Nephron (organoid): ENCODE results near the gene C1orf94.

ENCODE experiments used
- H3K27ac Mint-ChIP-seq, 3 experiments: 2 replicates each; pipeline ENCODE4 v1.8.0; 2020; ENCODE audit warnings: mixed read lengths in 3 of 3, mild to moderate bottlenecking in 2 of 3, moderate library complexity in 1 of 3
- H3K27me3 Mint-ChIP-seq: 2 replicates; pipeline ENCODE4 v1.8.0; 2021; ENCODE audit warnings: low read depth, mild to moderate bottlenecking, moderate library complexity, mixed read lengths
- H3K36me3 Mint-ChIP-seq: 2 replicates; pipeline ENCODE4 v1.8.0; 2020; ENCODE audit warnings: low read depth, mixed read lengths
- H3K4me1 Mint-ChIP-seq: 2 replicates; pipeline ENCODE4 v1.8.0; 2020; ENCODE audit warnings: mixed read lengths
- H3K4me3 Mint-ChIP-seq, 3 experiments: 2 replicates each; pipeline ENCODE4 v1.8.0; 2020; ENCODE audit warnings: mild to moderate bottlenecking in 3 of 3, mixed read lengths in 3 of 3, moderate library complexity in 2 of 3
- H3K9me3 Mint-ChIP-seq: 2 replicates; pipeline ENCODE4 v1.8.0; 2020; ENCODE audit warnings: mixed read lengths
- TF ChIP-seq, protein P1 (sequence below), 3 experiments: fragments of 200-600 bp; sonication (generic); IDR thresholded peaks; one replicate each; pipeline ENCODE4 v1.5.0; 2021; ENCODE audit warnings: antibody characterized with exemption in 3 of 3; ENCODE audit not compliant: unreplicated experiment in 3 of 3

The C1orf94 gene

DNA sequence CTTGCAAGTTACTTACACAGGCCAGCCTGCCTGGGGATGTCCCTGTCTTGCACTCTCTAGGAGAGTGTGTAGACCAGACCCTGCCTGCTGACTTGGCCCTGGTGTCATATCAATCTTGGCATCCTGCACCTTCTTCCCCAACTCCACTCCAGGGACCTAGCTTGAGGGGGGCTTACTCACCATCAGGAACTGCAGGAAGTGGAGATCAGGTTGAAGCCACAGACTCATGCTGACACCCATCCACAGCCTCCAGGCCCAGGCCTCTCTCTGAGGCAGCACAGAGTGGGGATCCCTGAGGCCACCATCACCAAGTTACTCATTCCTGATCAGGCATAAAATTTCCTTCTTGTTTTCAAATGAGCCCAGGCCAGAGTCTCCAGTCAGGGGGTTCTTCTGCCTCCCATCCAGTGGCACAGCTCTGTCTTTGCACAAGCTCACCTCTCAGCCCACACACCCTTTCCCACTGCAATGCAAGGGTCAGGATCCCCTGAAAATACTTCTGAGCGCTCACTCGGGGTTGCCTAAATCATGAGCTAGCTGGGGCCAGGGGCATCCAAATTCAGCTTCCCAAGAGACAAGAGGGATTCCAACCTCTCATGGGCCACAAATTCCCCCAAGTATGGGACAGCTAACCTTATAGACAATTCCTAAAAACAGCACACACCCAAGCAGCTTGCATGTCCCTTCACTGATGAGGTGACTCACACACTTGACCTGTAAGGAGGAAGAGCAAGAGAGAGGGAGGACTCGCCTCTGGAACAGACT is 45.1 kb upstream of the C1orf94 start:
- Mint-ChIP-seq H3K4me3 (no peak overlapping the region), H3K9me3 (no peaks in the 10 kb centered on the region), H3K4me1 (no peaks in the 10 kb centered on the region), H3K27ac (no peak overlapping the region), H3K27me3 (peaks cover 13% of the 10 kb centered on the region), H3K36me3 (no peaks in the 10 kb centered on the region)
- TF ChIP-seq, protein P1, sequence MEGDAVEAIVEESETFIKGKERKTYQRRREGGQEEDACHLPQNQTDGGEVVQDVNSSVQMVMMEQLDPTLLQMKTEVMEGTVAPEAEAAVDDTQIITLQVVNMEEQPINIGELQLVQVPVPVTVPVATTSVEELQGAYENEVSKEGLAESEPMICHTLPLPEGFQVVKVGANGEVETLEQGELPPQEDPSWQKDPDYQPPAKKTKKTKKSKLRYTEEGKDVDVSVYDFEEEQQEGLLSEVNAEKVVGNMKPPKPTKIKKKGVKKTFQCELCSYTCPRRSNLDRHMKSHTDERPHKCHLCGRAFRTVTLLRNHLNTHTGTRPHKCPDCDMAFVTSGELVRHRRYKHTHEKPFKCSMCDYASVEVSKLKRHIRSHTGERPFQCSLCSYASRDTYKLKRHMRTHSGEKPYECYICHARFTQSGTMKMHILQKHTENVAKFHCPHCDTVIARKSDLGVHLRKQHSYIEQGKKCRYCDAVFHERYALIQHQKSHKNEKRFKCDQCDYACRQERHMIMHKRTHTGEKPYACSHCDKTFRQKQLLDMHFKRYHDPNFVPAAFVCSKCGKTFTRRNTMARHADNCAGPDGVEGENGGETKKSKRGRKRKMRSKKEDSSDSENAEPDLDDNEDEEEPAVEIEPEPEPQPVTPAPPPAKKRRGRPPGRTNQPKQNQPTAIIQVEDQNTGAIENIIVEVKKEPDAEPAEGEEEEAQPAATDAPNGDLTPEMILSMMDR (IDR thresholded peaks at IDR 0.05; ENCODE audit: unreplicated experiment in 3 of 3), result no peak

DNA sequence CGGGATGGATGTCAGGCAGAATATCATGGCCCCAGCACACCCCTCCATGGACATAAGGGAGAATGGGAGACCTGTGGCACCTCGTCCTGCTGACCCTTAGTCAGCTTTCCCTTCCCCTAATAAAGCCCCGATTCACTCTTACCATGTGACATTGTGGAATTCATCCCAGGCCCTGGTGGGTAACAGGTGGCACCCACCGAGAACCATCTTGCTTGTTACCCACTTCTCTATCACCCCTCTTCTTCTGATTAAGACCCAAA is 44.6 kb upstream of the C1orf94 start:
- no peak overlapping the region for H3K4me3 Mint-ChIP-seq
- TF ChIP-seq, protein P1 (IDR thresholded peaks at IDR 0.05; ENCODE audit: unreplicated experiment in 3 of 3), result no peak
- H3K27me3 Mint-ChIP-seq, result peaks cover 11% of the 10 kb centered on the region
- H3K27ac Mint-ChIP-seq, result no peak overlapping the region
- H3K36me3 Mint-ChIP-seq, result no peaks in the 10 kb centered on the region
- no peaks in the 10 kb centered on the region for H3K9me3 Mint-ChIP-seq
- H3K4me1 Mint-ChIP-seq, result no peaks in the 10 kb centered on the region

DNA sequence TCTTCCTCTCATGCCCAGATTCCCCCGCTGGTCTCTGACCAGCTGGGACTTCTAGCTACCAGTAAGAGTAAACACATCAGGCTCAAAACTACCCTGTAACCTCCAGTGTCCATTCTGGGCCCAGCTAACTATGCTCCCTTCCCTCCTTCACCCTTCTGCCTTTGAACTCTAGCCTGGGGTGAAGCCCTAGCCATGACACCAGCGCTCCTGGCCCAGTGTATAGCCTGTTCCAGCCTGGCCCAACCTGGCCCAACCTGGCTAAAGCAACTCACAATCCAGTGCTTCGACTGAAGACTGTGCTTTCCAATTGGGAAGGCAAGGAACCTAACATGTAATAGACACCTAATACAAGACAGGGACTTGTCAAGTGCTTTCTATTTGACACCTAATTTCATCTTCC is 39.3 kb upstream of the C1orf94 start:
- H3K9me3 Mint-ChIP-seq, result no peaks in the 10 kb centered on the region

DNA sequence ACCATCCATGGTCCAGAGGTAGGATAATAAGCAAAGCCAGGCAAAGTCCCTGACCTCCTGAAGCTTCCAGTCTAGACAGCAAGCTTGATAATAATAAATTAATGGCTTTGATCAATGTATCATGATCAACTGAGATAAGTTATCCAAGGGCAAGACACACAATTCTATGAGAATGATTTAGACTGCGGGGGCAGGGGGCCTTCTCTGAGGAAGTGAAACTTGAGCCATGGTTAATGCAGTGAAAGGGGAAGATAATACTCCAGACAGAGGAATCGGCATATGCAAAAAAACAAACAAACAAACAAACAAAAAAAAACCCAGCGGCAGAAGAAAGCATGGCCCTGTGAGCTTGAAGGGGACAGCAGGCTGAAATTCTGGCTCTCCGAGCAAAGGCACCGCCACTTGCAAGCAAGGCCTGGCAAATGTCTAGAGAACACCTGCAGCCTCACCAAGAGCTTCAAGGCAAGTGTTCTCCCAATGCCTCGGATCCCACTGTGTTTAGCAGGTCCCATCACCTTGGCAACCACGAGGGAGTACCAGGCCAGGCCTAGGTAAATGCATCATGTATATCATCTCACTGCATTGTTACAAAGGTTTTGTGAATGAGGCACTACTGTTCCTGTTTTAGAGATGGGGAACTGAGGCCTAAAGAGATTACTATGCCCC is 36.6 kb upstream of the C1orf94 start:
- no peaks in the 10 kb centered on the region for H3K36me3 Mint-ChIP-seq
- H3K27ac Mint-ChIP-seq, result no peak overlapping the region
- TF ChIP-seq, protein P1 (IDR thresholded peaks at IDR 0.05; ENCODE audit: unreplicated experiment in 3 of 3), result no peak
- peaks cover 13% of the 10 kb centered on the region for H3K27me3 Mint-ChIP-seq
- no peaks in the 10 kb centered on the region for H3K9me3 Mint-ChIP-seq
- no peaks in the 10 kb centered on the region for H3K4me1 Mint-ChIP-seq
- no peak overlapping the region for H3K4me3 Mint-ChIP-seq

More for the DNA sequence above, 39.3 kb upstream of the C1orf94 start:
- H3K27ac Mint-ChIP-seq, result no peak overlapping the region
- H3K36me3 Mint-ChIP-seq, result no peaks in the 10 kb centered on the region
- no peaks in the 10 kb centered on the region for H3K4me1 Mint-ChIP-seq
- no peak overlapping the region for H3K4me3 Mint-ChIP-seq
- H3K27me3 Mint-ChIP-seq, result peaks cover 5% of the 10 kb centered on the region
- TF ChIP-seq, protein P1 (IDR thresholded peaks at IDR 0.05; ENCODE audit: unreplicated experiment in 3 of 3), result no peak

DNA sequence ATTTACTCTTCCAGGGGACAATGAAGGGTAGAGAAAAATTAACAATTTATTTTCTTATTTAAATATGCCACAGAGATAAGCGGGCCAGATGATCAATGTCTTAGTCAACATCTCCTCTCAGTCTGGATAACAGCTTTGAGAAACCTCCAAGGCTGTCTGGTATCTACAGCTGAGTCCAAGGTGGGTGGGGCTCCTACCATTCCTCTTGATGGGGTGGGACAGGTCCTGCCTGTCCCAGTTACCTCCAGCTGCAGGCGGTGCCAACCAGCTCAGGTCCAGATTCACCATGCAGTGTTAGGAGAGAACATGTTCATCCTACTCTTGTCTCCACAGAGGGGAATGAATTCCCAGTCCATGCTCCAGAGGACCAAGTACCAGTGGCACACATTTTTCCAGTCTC is 32.7 kb upstream of the C1orf94 start:
- no peaks in the 10 kb centered on the region for H3K36me3 Mint-ChIP-seq
- TF ChIP-seq, protein P1 (IDR thresholded peaks at IDR 0.05; ENCODE audit: unreplicated experiment in 3 of 3), result no peak
- peaks cover 16% of the 10 kb centered on the region for H3K27me3 Mint-ChIP-seq
- no peaks in the 10 kb centered on the region for H3K9me3 Mint-ChIP-seq
- no peak overlapping the region for H3K4me3 Mint-ChIP-seq
- H3K4me1 Mint-ChIP-seq, result no peaks in the 10 kb centered on the region
- H3K27ac Mint-ChIP-seq, result no peak overlapping the region

DNA sequence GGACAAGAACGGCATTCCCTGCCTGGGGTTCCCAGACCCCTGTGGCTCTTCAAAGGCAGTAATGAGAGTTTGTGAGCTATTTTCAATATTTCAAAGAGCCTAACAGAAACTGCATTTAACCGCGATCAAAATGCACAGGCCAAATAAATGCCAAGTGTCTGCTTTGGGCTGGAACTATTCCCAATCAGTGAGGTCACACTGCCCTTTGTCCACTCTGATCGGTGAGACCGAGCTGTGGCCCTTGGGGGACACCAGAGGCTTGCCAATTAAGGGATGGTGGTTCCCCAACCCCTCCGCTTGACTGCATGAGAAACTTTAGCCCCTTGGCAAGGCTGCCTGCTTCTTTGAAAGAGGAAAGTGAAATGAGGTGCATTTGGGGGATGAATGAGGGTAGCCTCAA is 31.9 kb upstream of the C1orf94 start:
- no peaks in the 10 kb centered on the region for H3K4me1 Mint-ChIP-seq
- H3K27ac Mint-ChIP-seq, result no peak overlapping the region
- H3K36me3 Mint-ChIP-seq, result no peaks in the 10 kb centered on the region
- H3K4me3 Mint-ChIP-seq, result no peak overlapping the region
- TF ChIP-seq, protein P1 (IDR thresholded peaks at IDR 0.05; ENCODE audit: unreplicated experiment in 3 of 3), result no peak
- peaks cover 16% of the 10 kb centered on the region for H3K27me3 Mint-ChIP-seq
- H3K9me3 Mint-ChIP-seq, result no peaks in the 10 kb centered on the region
